Activated CD8-positive, alpha-beta memory T cell treated with anti-CD3 and anti-CD28 coated beads, Interleukin-2, amount 10 ng/mL, durations not matched to agents 7 days and 5 days (primary cell): ENCODE results near the gene ASAP2. TPM values are rescaled to one million over a fixed set of nuclear protein-coding genes. Genes with fewer than 3 reads are reported as not detected.

Experiments used
- ATAC-seq: fragments of 150-1000 bp; cut with Tn5 transposase; one replicate; pipeline ENCODE4 v1.10.0; 2021; ENCODE audit warnings: moderate library complexity
- CTCF ChIA-PET: fragments of 350-600 bp; sonication (Branson Sonifier 250); formaldehyde crosslinking; loops from one replicate; lab custom pipeline; 2021; ENCODE audit warnings: antibody characterized with exemption; lab: Charles Lee
- DNase-seq: peaks from one replicate; pipeline ENCODE4 v3.0.0-alpha.2; 2020
- H3K27ac Mint-ChIP-seq: one replicate; pipeline ENCODE4 v1.8.0; 2021; ENCODE audit warnings: mild to moderate bottlenecking, mixed read lengths
- H3K27me3 Mint-ChIP-seq: one replicate; pipeline ENCODE4 v1.8.0; 2021; ENCODE audit warnings: mixed read lengths
- H3K36me3 Mint-ChIP-seq: one replicate; pipeline ENCODE4 v1.8.0; 2021; ENCODE audit warnings: mild to moderate bottlenecking, mixed read lengths
- H3K4me1 Mint-ChIP-seq: one replicate; pipeline ENCODE4 v1.8.0; 2021; ENCODE audit warnings: mixed read lengths
- H3K4me3 Mint-ChIP-seq: one replicate; pipeline ENCODE4 v1.8.0; 2021; ENCODE audit warnings: mild to moderate bottlenecking, moderate library complexity, mixed read lengths
- H3K9me3 Mint-ChIP-seq: one replicate; pipeline ENCODE4 v1.8.0; 2022; ENCODE audit warnings: low read depth, mixed read lengths
- total RNA-seq, 2 experiments: library from RNA; stranded (reverse); gene quantifications; one replicate each; pipeline ENCODE4 v1.2.3, GENCODE V29; 2021

ASAP2 gene
- total RNA-seq, 2 experiments from 2014 or later = 0.33 to 0.44 TPM

DNA sequence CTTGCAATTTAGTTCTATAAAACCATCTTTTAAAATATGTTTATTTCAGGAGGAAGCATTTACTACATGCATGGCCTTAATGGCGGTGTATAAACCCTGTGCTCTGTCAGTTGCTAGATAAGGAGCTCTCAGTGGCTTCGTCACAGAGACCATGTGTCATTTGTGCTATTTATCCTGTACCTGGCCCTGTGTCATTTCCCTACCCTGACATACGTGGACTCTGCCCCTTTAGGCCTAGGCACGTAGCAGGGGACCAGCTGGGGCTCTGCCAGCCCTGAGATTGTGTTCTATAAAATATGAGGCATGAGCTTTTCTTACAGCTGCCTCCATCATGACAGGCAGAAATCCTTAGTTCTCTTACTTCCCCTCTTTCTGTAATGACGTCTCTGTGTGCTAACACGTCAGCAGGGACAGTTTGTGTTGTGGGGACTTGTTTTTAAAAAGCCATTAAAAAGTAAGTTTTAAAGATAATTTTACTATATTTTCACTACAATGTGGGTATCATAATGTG, 128.8 kb downstream of the ASAP2 start:
- H3K9me3 Mint-ChIP-seq = no peaks in the 10 kb centered on the region
- CTCF ChIA-PET = no interaction called here
- ATAC-seq = no peak
- H3K4me1 Mint-ChIP-seq = peaks cover 6% of the 10 kb centered on the region
- no peaks in the 10 kb centered on the region for H3K36me3 Mint-ChIP-seq
- no peak for DNase-seq
- H3K27ac Mint-ChIP-seq = no peak overlapping the region
- H3K27me3 Mint-ChIP-seq = peaks cover 22% of the 10 kb centered on the region
- H3K4me3 Mint-ChIP-seq = no peak overlapping the region

DNA sequence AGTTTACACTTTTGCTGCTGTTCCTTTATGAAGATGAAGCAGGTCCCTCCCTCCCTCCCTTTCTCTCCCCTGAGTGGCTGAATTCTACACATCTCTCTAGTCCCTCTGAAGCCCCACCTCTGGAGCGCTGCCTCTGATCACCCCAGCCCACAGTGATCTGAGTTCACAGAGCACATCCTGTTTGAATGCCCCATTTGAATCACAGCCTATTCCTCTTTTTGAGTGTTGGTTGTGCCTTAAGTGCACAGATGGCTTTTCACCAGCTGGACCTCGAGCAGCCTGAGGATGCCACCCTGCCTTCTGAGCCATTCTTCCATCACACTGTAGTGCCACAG, 129.6 kb downstream of the ASAP2 start:
- peak; percentile 61 for ATAC-seq
- Mint-ChIP-seq H3K36me3 (no peaks in the 10 kb centered on the region), H3K9me3 (no peaks in the 10 kb centered on the region), H3K4me1 (peaks cover 6% of the 10 kb centered on the region), H3K4me3 (no peak overlapping the region), H3K27me3 (peaks cover 19% of the 10 kb centered on the region), H3K27ac (no peak overlapping the region)
- peak; percentile 55 for DNase-seq
- CTCF ChIA-PET = no interaction called here

DNA sequence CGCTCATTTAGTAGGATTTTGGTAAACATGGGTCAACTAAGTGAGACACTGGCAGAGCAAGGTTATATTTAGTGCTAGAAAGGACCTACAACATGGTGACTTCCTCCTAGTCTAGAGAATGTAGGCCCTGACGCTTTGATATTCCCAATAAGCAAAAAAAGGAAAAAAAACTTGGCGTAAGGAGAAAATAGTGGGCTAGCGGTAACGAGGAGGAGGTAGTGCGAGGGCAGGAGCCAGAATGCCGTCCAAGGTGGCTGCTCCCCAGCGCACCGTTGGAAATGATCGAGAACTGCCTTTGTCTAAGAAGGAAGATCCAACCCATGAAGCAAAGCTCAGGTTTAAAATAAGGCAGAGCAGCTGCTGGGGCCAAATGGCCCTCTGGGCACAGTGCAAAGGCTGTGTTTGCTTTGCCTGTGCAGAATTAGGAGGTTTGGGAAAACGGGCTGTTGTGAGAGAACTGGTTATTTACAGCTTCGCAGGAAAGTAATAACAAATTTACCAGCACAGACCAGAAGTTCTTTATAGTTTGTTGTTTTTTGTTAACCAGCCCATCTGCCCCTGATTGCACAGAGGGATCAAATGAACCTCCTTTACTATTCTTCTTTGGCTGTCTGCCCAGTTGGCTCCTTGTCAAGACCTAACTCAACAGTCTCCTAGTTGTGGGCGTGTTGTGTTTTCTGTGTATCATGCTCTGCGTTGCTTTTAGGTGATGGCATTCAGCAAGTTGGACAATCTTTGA, 130.1 kb downstream of the ASAP2 start:
- H3K27me3 Mint-ChIP-seq = peaks cover 20% of the 10 kb centered on the region
- H3K9me3 Mint-ChIP-seq = no peaks in the 10 kb centered on the region
- ATAC-seq (no peak), DNase-seq (no peak)
- no peak overlapping the region for H3K4me3 Mint-ChIP-seq
- H3K36me3 Mint-ChIP-seq = no peaks in the 10 kb centered on the region
- no peak overlapping the region for H3K27ac Mint-ChIP-seq
- CTCF ChIA-PET = no interaction called here
- peaks cover 6% of the 10 kb centered on the region for H3K4me1 Mint-ChIP-seq

DNA sequence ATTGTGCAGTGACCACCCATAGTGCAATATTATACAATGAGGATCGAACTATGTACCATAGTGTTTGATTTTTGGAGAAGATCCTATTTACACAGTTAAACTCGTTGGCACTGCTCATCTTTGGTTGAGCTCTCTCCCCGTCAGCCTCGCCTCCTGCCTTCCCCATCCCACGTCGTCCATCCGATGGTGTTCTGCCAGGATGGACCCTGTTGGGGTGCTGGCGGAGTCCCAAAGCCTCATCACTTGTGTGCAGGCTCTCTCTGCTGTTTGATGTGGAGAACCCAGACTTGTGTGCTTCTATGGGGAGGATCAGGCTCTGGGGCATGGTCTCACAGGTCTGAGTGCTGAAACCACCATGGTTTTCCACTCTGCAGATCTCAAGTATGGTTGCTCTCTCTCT, 131.3 kb downstream of the ASAP2 start:
- peaks cover 24% of the 10 kb centered on the region for H3K27me3 Mint-ChIP-seq
- H3K4me1 Mint-ChIP-seq = peaks cover 6% of the 10 kb centered on the region
- H3K36me3 Mint-ChIP-seq = no peaks in the 10 kb centered on the region
- no peak overlapping the region for H3K4me3 Mint-ChIP-seq
- DNase-seq (no peak), ATAC-seq (no peak)
- CTCF ChIA-PET = no interaction called here
- no peak overlapping the region for H3K27ac Mint-ChIP-seq
- H3K9me3 Mint-ChIP-seq = no peaks in the 10 kb centered on the region

DNA sequence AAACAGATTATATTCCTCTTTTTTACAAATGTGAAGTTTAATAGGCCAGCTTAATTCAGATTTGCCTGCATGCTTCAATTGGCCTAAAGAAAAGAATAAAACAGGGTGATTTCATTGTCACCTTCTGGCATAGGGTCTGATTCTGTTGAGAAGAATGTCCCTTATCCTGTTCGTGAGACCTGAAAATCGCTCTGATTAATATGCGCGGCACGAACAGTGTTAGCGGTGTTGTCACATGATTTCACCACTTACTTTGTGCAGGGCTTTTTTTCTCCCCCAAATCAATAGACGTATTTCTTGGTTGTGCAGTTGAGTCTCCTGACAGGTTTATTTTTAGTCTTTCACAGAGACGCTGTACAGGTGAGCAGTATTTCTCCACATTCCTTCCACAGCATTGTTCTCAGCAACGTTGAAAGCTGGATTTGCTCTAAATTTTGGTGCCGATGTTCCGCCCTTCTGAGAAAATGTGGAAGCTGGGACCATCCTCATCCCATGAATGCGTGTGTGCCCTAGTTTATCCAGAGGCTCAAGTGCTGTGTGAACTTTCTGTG, 134.8 kb downstream of the ASAP2 start:
- Mint-ChIP-seq H3K4me3 (no peak overlapping the region), H3K27me3 (peaks cover 18% of the 10 kb centered on the region), H3K4me1 (peaks cover 3% of the 10 kb centered on the region), H3K9me3 (no peaks in the 10 kb centered on the region), H3K36me3 (no peaks in the 10 kb centered on the region), H3K27ac (no peak overlapping the region)
- ATAC-seq = no peak
- CTCF ChIA-PET = no interaction called here
- DNase-seq = no peak

DNA sequence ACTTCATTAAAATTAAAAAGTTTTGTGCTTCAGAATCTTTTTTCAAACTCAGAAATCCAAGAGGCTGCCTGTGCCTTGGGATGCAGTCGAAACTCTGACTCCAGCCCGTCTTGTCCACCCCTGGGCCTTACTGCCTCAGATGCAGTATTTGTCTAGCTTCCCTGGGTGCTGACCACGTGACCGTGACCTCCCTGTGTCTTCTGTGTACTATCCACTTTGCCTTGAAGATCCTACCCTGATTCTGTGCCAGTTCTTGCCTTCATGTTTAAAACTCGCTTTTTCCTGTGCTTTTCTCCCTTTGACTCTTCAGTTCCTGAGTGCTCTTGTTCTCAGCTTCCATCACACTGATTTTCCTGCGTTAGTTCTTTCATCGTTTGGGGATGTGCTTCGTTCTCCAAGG, 136.0 kb downstream of the ASAP2 start:
- H3K9me3 Mint-ChIP-seq = no peaks in the 10 kb centered on the region
- H3K36me3 Mint-ChIP-seq = no peaks in the 10 kb centered on the region
- no peak overlapping the region for H3K27ac Mint-ChIP-seq
- CTCF ChIA-PET = no interaction called here
- H3K4me1 Mint-ChIP-seq = no peaks in the 10 kb centered on the region
- DNase-seq (no peak), ATAC-seq (no peak)
- peaks cover 16% of the 10 kb centered on the region for H3K27me3 Mint-ChIP-seq
- no peak overlapping the region for H3K4me3 Mint-ChIP-seq

DNA sequence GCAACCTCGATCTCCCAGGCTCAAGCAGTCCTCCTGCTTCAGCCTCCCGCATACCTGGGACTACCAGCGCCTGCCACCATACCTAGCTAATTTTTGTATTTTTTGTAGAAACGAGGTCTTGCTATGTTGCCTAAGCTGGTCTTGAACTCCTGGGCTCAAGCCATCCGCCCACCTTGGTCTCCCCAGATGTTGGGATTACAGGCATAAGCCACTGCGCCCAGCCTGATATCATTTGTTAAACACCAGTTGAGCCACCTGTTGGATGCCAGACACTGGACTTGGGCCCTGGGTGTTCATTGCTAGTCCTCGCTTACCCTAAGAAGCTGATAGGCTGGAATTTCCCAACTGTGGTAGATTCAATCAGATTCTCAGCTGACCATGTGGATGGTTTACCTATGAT, 136.9 kb downstream of the ASAP2 start:
- Mint-ChIP-seq H3K36me3 (no peaks in the 10 kb centered on the region), H3K9me3 (no peaks in the 10 kb centered on the region), H3K4me1 (no peaks in the 10 kb centered on the region), H3K4me3 (no peak overlapping the region), H3K27ac (no peak overlapping the region), H3K27me3 (peaks cover 22% of the 10 kb centered on the region)
- DNase-seq (no peak), ATAC-seq (no peak)
- CTCF ChIA-PET = no interaction called here

DNA sequence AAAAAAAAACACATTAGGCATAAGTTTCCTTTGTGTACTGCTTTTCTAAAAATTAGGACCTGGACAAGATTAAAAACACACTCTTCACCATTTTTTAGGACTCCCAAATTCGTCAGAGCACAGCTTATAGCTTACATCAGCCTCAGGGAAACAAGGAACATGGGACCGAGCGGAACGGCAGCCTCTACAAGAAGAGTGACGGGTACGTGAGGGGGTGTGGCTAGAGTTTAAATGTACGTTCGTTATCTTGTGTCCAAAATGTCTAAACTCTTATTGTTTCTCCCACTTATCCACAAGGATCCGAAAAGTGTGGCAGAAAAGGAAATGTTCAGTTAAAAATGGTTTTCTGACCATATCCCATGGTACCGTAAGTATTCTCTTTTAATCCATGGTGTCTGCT, 137.8 kb downstream of the ASAP2 start:
- DNase-seq = no peak
- ATAC-seq = no peak
- H3K4me3 Mint-ChIP-seq = no peak overlapping the region
- H3K9me3 Mint-ChIP-seq = no peaks in the 10 kb centered on the region
- CTCF ChIA-PET = no interaction called here
- no peak overlapping the region for H3K27ac Mint-ChIP-seq
- H3K27me3 Mint-ChIP-seq = peaks cover 32% of the 10 kb centered on the region
- no peaks in the 10 kb centered on the region for H3K36me3 Mint-ChIP-seq
- no peaks in the 10 kb centered on the region for H3K4me1 Mint-ChIP-seq

DNA sequence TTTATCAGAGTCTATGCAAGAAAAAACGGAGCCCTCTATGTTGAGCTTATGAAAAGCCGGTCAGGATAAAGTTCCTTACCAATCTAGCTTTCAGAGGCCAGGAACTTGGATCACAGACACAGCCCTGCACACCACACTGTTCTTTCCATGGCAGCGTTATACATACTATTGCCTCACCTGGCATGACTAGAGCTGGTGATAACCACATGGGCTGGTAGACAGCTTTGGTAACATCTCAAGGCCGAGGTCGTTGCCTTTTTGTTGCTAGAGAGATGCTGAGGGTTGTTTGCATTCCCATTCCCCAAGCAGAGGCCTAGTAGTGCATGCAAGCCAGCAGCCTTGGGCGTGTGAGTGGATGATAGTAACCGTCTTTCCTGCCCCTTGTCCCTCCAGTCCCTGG, 138.7 kb downstream of the ASAP2 start:
- Mint-ChIP-seq H3K4me1 (no peaks in the 10 kb centered on the region), H3K36me3 (no peaks in the 10 kb centered on the region), H3K27me3 (peaks cover 37% of the 10 kb centered on the region), H3K9me3 (no peaks in the 10 kb centered on the region), H3K27ac (no peak overlapping the region), H3K4me3 (no peak overlapping the region)
- ATAC-seq (no peak), DNase-seq (no peak)
- CTCF ChIA-PET = no interaction called here

DNA sequence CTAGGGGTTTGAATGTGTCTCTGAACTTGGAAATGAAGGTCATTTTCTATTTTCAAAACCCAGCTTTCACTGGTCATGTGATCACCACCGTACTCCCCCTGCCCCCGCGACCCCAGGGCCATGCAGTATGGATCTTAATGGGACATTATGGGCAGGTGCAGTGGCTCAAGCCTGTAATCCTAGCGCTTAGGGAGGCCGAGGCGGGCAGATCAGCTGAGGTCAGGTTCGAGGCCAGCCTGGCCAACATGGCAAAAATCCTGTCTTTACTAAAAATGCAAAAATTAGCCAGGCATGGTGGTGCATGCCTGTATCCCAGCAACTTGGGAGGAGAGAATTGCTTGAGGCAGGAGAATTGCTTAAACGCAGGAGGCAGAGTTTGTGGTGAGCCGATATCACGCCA, 139.4 kb downstream of the ASAP2 start:
- peaks cover 44% of the 10 kb centered on the region for H3K27me3 Mint-ChIP-seq
- DNase-seq = no peak
- no peak for ATAC-seq
- H3K4me1 Mint-ChIP-seq = no peaks in the 10 kb centered on the region
- H3K9me3 Mint-ChIP-seq = no peaks in the 10 kb centered on the region
- no peak overlapping the region for H3K27ac Mint-ChIP-seq
- no peaks in the 10 kb centered on the region for H3K36me3 Mint-ChIP-seq
- H3K4me3 Mint-ChIP-seq = no peak overlapping the region
- CTCF ChIA-PET = no interaction called here

DNA sequence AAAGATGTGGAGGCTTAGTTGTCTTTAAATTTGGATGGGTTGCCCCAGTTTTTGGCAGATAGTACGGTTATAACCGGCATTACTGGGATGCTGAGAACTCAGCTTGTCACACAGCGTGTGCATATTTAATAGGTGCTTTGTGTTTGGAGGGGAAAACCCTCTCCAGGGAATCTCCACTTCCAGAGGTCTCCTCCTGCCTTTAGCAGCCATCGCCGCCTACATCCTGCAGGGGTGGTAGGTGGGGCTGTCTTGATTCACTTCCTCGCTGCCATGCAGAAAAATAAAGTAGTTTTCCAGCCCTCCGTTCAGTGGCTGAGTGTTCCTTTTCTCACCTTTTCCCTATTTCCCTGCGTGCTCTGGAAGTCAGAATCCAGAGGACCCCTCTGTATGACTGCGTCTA, 140.3 kb downstream of the ASAP2 start:
- Mint-ChIP-seq H3K4me1 (no peaks in the 10 kb centered on the region), H3K27me3 (peaks cover 38% of the 10 kb centered on the region), H3K27ac (no peak overlapping the region), H3K4me3 (no peak overlapping the region), H3K9me3 (no peaks in the 10 kb centered on the region), H3K36me3 (no peaks in the 10 kb centered on the region)
- CTCF ChIA-PET = interaction anchor here (0.9 kb wide), 1 partner anchor 203 kb away, joined by 3 read pairs; no protein-coding TSS in a partner anchor
- ATAC-seq (no peak), DNase-seq (no peak)

DNA sequence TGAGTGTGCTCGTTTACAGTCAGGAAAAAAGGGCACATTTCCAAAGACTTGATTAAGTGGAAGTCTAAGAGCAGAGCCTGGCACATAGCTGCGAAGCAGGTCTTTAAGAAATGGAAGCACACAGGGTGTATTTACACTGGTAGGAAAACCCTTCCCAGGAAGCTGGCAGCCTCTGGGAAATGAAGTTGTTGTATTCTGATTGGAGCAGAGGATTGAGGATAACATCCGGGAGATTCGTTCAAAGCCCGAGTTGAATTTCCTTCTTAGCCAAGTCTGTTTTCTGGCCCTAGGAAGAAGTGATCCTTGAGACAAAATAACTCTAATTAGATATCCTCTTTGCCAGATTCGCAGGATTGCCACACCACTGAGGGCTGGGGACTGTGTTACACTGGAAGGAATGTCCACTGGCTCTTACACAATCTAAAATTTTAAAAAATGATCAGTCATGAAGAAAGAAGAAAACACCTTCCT, 140.8 kb downstream of the ASAP2 start:
- ATAC-seq (no peak), DNase-seq (no peak)
- Mint-ChIP-seq H3K4me1 (no peaks in the 10 kb centered on the region), H3K27me3 (peaks cover 35% of the 10 kb centered on the region), H3K36me3 (no peaks in the 10 kb centered on the region), H3K4me3 (no peak overlapping the region), H3K27ac (no peak overlapping the region), H3K9me3 (no peaks in the 10 kb centered on the region)
- CTCF ChIA-PET = interaction anchor here (0.9 kb wide), 1 partner anchor 204 kb away, joined by 3 read pairs; no protein-coding TSS in a partner anchor

DNA sequence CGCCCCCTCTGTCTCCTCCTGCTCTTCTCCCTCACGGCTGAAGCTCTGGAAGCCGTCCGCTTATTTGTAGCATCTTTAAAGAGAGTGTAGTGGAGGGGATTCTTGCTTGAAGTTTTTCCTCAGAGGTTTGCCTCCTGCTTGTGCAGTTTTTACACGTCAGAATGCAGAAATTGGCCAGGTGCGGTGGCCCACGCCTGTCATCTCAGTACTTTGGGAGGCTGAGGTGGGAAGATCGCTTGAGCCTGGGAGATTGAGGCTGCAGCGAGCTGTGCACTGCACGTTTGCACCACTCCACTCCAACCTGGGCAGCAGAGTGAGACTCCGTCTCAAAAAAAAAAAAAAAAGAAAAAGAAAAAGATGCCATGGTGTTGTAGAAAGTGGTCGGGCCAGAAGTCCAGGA, 147.7 kb downstream of the ASAP2 start:
- no peaks in the 10 kb centered on the region for H3K36me3 Mint-ChIP-seq
- DNase-seq (no peak), ATAC-seq (no peak)
- CTCF ChIA-PET = no interaction called here
- no peaks in the 10 kb centered on the region for H3K9me3 Mint-ChIP-seq
- no peak overlapping the region for H3K4me3 Mint-ChIP-seq
- peaks cover 3% of the 10 kb centered on the region for H3K4me1 Mint-ChIP-seq
- peaks cover 65% of the 10 kb centered on the region for H3K27me3 Mint-ChIP-seq
- no peak overlapping the region for H3K27ac Mint-ChIP-seq

DNA sequence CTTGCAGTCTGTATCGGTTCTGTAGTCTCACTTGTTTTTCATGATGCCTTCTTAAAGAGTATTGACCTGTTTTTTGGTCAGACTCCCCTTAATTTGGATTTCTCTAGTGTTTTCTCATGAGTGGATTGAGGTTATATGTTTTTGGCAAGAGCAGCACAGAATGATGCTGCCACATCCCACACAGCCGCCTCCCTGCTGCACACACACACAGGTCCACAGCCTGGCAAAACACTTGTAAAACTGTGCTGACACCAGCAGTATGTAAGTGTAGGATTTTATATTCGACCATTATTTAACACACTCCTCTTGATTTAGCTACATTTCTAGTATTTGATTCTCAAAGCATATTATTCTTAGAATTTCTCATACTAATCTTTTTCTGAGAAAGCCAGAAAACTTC, 148.7 kb downstream of the ASAP2 start:
- Mint-ChIP-seq H3K27ac (no peak overlapping the region), H3K9me3 (no peaks in the 10 kb centered on the region), H3K27me3 (peaks cover 61% of the 10 kb centered on the region), H3K36me3 (no peaks in the 10 kb centered on the region), H3K4me3 (no peak overlapping the region), H3K4me1 (peaks cover 3% of the 10 kb centered on the region)
- DNase-seq (no peak), ATAC-seq (no peak)
- CTCF ChIA-PET = no interaction called here
